ENCODE results near the gene ARHGAP15.

Gene ARHGAP15

DNA sequence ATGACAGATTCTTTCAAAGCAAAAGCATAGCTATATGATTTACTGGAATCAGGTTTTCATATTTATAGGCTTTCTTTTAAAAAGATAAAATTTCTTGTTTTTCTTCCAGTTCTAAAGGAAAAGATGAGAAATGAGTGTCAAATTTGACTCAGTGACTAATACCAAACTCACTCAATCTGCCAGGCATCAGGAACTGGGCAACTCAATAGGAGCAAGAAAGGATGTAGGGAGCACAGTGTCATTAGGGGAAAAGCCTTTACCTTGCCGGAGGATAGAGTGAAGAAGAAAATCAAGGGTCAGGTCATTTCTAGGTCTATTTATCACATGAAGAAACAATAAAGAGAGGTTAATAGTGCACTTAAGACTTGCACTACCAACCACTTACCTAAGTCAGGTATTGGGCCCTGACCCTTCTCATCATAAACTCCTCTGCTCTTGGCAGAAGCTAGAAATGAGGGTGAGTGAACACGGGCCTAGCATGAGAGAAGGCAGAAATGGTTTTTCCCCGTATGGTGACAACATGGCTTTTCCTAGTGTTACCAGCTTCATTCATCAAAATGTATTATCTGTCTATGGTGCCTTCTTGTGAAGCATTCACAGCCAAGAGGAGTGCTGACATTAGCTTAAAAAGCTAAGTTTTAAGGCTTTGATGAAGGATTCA lies 151.0 kb downstream of the ARHGAP15 start:
- no peak for FAIRE-seq

DNA sequence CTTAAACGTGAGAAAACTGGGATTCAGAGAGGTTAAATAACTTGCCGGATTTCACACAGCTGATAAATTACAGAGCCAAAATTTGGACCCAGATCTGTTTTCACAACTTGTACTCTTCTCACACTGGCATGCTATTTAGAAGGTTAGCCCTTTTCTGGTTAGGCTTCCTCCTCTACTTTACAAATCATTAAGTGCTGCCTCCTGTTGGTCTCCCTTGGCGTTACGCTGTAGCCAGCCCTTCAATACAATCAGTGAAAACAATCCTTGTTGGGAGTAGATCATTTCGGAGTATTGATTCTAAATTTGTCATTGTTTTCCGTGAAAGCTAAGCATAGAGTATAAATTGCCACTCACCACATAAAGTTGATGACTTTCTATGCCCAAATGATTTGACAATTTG lies 153.5 kb downstream of the ARHGAP15 start:
- no peak for FAIRE-seq

DNA sequence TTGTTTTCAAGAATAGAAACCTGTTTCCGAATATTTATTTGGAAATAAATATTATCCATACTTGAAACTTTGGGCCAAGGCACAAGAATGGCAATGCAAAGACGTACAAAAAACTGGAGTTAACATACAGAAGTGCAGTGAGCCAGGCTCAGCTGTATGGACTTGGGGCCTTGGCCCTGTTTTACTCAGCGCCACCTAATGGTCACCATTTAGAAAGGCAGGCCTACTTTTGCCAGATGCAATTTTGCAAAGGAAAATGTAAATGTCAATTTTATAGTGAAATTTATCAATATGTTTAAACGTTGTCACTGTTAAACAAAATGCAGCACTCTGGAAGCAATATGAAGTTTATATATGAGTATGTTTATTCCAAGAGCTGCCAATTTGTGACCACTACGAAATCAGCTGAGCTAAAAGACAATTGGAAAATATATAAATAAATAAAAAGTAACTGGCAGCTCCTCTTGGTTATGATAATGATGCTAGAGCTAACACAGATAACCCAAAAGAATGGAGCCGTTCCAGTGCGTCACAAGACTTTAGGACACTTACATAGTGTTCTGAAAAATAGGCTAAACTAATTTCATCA lies 155.0 kb downstream of the ARHGAP15 start:
- peak; percentile 83 for FAIRE-seq

DNA sequence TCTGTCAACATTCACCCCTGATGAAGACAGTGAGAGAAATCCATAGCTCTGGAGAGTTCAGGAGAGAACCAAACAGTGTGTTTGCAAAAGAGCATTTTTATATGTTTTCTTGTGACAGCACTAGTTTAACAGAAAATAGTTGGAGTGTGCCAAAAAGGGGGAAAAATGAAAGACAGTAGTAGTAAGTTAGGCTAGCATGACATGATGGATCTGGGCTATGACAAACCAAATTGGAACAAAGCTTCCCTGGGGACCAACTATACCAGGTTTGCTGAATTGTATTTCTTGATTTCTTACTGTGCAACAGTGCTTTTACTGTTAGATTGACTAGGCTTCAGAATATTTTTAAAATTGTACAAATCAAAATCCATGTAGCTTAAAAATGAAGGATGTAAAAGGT lies 159.8 kb downstream of the ARHGAP15 start:
- FAIRE-seq = no peak

DNA sequence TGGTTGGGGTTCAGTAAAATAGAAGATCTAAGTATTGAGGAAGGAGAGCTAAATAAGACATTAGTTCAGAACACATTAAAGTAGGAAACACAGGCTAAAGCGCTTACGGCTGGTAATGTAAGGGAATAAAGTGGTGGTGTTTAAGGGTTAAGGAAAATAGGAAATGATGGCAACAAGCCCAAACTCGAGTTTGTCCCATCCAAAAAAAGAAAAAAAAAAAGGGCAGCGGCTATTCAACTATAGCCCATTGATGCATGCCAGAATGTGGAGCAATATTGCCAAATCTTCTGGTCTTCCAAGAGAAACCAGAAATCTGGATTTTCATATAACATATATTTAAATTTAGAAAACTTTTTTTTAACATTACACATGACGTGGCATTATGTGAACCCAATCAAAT lies 161.0 kb downstream of the ARHGAP15 start:
- no peak for FAIRE-seq

DNA sequence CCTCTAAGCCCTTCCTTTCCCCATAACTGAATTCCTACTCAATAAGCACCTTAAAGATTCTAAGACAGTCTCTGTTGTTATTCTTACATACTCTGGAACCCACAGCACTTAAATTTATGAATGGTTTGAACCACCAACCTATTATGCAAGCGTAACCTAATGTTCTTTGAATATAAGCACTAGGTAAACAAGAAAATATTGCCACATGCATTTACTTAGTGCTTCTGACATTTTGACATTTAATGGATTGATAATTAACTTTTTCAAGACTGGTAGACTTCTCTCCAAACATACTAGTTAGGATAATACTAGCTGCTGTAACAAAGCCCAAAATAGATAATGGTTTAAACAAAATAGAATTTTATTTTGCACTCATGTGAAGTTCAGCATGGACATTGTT lies 164.8 kb downstream of the ARHGAP15 start:
- no peak for FAIRE-seq

DNA sequence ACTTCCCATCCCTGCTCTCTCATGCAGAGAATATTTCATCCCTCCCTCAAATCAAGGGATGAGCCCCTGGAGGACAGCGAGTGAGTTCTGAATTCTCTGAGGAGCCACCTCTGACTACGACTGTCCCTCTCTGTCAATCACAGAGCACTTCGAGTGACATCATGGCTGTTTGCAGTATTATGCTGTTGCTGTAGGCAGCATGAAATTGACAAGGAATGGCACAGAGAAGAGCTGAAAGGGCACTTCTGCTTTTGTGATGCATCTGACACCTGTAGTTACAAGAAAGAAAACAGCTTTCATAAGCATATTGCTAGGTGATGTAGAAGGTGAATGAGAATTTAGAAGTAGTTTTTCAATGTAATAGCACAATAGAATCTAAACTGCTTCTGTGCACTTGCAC lies 166.9 kb downstream of the ARHGAP15 start:
- FAIRE-seq = no peak

DNA sequence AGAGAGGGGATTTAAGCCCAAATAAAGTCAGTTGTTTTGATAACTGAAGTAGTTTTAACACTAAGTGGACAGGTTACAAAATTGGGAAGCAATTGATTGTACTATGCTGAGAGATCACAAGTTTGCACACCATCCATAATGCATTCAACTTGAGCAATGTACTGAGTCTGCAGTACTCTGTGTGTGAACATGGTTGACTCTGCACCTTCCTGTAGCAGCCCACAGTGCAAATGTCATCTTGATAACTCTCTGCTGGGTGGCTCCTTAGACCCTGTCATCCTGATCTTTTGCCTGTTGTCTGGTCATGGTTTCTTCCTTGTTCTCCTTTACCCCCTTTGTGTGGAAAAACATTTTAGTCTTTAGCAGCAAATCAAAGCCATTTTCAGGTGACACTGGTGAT lies 168.0 kb downstream of the ARHGAP15 start:
- FAIRE-seq = no peak

DNA sequence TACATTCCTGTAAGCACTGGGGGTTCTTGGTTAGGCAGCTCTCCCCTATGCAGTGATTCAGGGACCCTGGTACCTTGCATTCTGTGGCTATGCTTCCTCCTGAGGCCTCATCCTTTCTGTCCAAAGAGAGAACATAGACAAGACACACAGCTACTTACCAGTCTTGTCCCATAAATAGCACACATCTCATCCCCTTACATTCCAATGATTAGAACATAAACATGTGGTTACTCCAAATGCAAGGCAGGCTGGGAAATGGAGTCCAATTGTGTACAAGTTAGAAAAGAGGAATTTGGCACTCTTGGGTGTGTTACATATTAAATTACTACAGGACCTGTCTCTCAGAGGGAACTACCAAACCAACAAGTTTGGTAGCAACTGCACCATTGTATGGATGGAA lies 171.3 kb downstream of the ARHGAP15 start:
- no peak for FAIRE-seq

DNA sequence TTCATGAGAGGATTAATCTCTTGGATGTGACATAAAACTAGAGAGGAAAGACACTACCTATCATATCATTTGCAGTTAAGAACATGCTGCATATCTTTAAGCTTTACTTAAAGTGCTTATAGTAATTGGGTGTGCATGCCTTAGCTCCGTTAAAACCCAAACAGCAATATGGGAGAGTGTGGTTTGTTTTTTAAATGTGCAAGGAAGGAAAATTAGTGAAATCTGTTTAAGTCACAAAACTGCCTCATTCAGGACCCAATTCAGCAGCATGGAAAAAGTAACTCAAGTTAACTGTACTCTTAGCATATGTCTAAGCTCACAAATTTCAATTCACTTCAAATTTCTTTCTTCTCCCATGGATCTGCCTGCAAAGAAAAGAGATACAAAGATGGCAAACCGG lies 182.2 kb downstream of the ARHGAP15 start:
- FAIRE-seq = no peak

DNA sequence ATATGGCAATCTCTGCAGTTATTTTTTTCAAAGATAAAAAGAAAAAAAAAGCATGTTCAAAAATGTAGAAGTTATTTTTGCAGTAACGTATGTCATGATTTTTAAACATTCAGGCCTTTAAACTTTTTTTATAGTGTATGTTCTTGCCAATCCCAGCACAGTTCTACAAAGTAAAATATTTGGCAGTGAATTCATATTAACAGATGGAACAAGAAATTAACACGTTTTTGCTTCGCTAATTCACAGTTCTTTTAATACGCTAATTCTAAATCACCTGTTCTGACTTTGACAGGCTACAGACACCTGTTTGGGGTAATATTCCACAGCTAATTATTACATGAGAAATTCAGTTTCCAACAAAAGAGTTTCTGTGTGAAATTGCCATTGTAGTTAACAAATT lies 183.2 kb downstream of the ARHGAP15 start:
- no peak for FAIRE-seq

DNA sequence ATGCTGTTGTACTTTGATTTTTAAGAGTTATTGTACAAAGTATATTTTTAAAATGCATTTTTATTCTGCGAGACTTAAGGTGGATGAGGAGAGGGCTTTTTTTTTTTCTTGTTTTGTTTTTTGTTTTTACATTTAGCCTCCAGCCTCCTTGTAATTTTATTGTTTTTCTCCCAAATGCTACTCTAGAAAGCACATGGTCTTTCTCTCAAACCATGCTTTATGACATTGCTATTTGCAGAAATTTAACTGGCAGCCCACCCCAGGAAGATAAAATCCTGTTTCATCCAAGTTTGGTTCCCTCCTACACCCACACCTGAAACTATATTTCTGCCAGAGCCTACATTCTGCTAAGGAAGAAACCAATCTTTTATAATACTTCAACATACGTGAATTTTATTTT lies 184.6 kb downstream of the ARHGAP15 start:
- no peak for FAIRE-seq

DNA sequence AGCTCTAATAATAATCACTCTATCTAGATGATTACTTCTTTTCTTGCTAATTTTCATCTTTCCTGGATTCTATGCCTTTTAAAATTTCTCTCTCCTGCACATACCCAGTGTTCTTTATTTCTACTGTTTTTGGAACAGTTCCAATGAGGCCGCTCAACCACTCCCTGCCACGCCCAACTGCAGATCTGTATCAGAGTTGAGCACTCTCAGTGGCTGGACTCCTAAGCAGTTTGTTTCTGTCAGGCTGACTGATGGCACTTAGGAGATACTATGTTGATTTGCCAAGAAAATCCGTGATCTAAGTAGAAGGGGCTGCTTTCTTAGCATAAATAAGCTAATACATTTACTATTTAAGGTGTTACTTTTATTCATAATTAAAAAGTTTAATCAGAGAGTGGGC lies 192.8 kb downstream of the ARHGAP15 start:
- FAIRE-seq = no peak

DNA sequence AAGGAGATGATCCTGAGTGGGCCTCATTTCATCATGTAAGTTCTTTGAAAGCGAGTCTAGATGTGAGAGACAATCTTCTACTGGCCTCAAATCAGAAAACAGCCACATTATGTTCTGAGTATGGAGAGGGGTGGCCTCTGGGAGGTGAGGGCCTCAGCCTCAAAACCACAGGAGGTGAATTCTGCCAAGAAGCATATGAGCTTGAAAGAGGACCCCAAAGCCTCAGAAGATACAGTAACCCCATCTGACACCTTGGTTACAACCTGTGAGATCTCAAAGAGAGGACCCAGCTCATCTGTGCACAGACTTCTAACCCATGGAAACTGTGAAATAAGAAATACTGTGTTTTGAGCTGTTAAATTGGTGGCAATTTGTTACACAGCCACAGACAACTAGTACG lies 200.1 kb downstream of the ARHGAP15 start:
- FAIRE-seq = no peak

DNA sequence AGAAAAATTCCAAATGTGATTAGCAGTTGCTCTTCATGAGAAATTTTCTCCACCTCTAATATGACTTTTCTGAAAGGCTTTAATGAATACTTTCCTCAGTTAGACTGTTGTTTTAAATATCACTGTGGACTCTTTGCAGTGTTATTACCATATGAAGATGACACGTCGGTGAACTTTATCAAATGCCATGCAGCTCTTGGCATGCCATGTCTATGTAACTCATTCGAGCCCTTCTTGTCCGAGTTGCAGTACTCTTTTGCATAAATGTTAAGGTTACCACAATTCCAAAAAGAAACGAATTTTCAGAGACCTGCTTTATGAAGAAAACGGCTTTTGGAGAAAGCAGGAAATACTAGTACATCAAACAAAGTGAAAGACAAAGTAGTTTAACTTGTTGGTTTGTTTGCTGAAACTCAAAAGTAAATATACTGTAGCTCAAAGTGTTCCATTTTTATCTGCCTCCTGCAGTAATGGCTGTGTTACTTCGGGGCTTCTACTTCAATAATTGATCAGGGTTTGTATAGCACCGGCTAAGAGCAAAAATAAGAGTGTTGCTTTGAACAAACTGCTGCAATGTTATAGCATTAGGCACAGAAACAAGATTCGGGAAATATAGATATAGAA lies 204.1 kb downstream of the ARHGAP15 start:
- no peak for FAIRE-seq

DNA sequence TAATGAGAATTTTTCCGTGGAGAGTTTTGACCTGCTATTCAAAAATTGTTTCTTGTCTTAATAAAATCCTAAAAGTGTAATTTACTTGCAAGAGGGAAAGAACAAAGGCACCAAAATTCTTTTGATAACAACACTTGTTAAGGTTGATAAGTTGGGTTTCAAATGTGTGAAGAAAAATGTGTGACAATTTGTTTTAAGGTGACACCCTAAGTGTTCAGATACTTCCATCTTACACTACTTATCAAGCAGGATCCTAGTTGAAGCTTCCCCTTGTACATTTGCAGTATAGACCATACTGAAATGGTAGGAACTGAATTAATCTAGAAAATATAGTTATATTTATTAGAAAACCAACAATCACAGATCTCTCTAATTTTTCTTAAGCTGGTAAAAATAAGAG lies 204.6 kb downstream of the ARHGAP15 start:
- FAIRE-seq = no peak

DNA sequence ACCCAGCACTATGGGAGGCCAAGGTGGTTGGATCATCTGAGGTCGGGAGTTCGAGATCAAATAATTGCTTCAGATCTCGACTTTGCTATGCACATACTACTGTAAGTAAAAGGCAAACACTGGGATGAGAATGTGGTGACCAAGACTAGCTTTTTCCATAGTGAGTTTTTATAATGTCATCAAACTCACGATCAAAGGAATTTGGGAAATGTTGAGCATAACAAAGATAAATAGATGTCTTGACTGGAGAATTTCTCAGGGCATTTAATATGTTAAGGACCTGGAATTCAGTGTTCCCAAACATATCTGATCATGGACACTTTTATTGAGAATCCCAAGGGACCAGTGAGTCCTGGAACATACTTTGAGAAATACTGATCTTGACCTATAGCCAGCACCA lies 205.6 kb downstream of the ARHGAP15 start:
- FAIRE-seq = no peak

DNA sequence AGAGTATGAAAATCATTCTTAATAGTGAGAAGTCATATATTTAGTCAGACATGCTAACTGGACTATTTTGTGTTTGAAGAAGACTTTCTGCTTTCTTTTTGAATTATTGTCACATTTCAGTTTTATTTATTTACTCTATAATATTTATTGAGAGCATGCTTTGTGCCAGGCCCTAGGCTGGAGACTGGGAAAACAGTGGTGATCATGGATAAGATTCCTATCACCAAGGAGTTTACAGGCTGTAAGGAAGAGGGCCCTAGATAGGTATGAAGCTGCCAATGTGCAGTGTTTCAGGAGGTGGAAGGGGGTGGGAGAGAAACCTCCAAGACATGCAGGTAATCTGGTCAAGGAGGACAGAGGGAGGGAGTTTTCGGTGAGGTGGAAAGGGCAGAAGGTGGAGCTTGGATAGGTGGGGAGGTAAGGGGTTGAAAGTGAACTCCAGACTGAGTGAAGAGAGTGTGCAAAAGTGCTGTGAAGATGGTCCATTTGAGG lies 207.5 kb downstream of the ARHGAP15 start:
- no peak for FAIRE-seq

DNA sequence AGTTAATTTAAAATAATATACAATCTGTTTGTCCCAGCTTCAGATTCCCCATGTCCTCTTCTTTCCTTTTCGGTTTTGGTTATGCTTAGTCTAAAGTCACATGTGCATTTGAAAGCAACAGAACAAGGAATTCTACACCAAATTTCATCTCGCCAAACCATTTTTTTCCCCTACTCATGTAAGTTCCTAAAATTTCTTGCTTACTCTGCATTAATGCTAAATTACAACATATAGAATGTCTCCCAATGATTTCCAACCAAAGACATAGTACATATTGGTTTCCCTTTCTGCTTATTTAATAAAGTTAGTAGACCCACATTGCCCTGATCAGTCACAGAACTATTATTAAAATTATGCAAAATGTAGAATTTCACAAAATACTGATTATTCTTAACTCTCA lies 212.3 kb downstream of the ARHGAP15 start:
- FAIRE-seq = no peak

DNA sequence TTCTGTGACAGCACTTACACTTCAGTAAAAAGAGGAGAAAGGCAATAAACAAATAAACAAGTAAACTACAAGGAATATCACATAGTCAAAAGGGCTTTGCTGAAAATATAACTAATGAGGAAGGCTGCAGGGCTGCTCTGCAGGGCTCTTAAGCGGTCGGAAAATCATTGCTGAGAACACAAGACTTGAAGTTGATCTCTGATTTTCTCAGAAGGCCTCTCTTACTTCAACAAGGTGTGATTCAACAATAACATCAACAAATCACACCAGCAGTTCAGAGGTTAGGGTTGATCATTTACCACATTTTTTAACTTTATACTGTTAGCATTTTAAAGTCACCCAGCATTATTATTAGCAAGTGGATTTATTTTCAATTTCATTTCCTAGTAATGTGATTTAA lies 215.6 kb downstream of the ARHGAP15 start:
- no peak for FAIRE-seq

DNA sequence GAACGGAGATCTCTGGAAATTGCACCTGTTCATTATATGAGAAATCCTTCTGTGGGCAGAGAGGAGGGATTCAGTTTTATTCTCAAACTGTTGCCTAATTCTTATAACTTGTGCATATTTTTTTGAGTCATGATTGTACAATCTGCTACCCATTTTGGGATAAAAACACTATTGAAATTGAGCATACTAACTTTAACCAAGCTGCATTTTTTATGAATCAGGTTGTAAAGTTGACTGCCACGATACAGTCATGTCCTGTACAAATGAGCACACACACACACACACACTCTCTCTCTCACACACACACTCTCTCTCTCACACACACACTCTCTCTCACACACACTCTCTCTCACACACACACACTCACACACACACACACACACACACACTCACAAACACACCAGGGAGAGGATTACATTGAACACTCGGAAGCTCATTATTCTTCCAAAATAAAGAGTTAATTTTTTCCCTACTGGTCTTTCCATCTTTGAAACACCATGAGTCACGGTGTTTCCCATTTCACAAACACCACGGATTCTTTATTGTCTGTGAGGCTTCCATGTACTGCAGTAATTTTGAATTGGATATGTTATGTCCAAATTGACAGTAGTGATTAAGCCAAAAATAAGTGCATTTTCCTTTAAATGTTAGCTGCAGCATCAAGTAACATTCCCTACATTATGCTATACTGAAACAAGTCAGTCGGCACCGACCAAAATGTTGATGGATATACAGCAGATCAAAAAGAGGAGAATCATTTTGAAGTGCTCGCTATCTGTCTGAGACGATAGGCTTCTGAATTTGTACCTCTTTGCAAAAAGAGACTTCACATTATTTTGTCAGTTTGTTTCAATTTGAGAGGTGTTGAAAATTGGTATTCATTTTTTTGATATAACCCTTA lies 216.9 kb downstream of the ARHGAP15 start:
- no peak for FAIRE-seq

DNA sequence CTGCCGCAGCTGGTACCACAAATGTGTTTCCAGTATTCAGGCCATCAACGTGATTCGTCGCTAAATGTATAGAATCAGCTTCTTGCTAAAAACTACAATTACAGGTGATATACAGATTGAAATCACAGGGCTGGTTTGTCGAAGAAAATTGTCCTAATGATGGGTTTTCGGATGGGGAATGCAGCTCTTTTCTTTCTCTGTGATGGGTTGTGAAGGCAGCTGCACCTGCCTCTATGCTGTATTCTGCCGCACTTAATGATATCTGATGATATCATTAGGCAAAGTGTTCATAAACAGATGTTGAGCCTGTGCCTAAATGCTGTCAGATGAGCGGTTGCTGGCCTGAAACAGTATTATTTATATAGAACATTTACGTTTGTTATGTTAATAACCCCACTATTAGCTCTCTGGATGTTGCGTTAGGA lies 218.1 kb downstream of the ARHGAP15 start:
- FAIRE-seq = no peak

DNA sequence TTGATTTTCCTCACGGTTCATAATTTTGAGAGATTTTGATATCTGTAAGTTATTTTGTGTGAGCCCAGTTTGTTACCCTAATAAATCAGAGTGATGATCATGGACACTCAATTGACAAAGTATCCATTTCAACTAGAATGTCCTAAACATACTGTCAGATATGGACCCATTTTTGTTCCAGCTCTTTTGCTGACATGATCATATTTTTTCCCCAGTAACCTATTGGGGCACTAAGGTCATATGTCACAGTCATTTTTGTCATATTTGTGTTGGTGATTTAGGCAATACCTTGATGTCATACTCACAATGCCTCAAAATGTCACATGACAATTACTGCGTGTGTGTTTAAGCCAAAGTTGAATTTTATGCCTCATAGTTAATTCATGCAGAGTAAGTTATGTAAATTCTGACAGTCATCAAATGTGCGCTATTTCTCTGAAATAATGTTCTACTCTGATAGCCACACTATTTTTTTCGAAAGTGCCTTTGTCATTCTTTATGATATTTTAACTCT lies 218.7 kb downstream of the ARHGAP15 start:
- no peak for FAIRE-seq

Measured in G401.6 (cell line).